Fibroblast of lung (primary cell): ENCODE measurements around the gene SEMA5B. TPM values are rescaled to one million over a fixed set of nuclear protein-coding genes. Genes with fewer than 3 reads are reported as not detected.

Experiments
- DNase-seq, 2 donors: peaks; one replicate each; pipeline versions ENCODE4 v3.0.0 to v3.0.0-alpha.2; 2010; ENCODE audit warnings: low read depth in 2 of 2
- H2AFZ ChIP-seq: 2 replicates; pipeline ENCODE4 v1.5.1; 2012; ENCODE audit warnings: low read length, control low read depth, inconsistent platforms
- H3K27ac ChIP-seq: 2 replicates; pipeline ENCODE4 v1.5.1; 2011; ENCODE audit warnings: low read length, control low read depth; ENCODE audit not compliant: insufficient read depth
- H3K27me3 ChIP-seq: 2 replicates; pipeline ENCODE4 v1.5.1; 2011; ENCODE audit warnings: mild to moderate bottlenecking, low read length; ENCODE audit not compliant: control insufficient read depth, insufficient read depth
- H3K36me3 ChIP-seq: 2 replicates; pipeline ENCODE4 v1.5.1; 2011; ENCODE audit warnings: low read length; ENCODE audit not compliant: control insufficient read depth, insufficient read depth
- H3K4me1 ChIP-seq: 2 replicates; pipeline ENCODE4 v1.5.1; 2011; ENCODE audit warnings: low read length; ENCODE audit not compliant: control insufficient read depth, insufficient read depth; ENCODE audit errors: extremely low read depth
- H3K4me2 ChIP-seq: 2 replicates; pipeline ENCODE4 v1.5.1; 2011; ENCODE audit warnings: low read length, control low read depth; ENCODE audit not compliant: insufficient read depth; ENCODE audit errors: extremely low read depth
- H3K4me3 ChIP-seq, 4 experiments: fragments of 200-600 bp in 1 of 4; sonication (generic) in 1 of 4; replicated peaks in 1 of 4; 2 replicates each; pipeline ENCODE4 v1.5.1; 2011 to 2016; ENCODE audit warnings: low read length in 4 of 4, low read depth in 3 of 4, mild to moderate bottlenecking in 3 of 4, control low read depth in 2 of 4, inconsistent platforms in 1 of 4, mixed read lengths in 1 of 4; ENCODE audit not compliant: insufficient read depth in 1 of 4; ENCODE audit errors: control extremely low read depth in 1 of 4
- H3K79me2 ChIP-seq: 2 replicates; pipeline ENCODE4 v1.5.1; 2012; ENCODE audit warnings: mild to moderate bottlenecking, low read length, inconsistent platforms; ENCODE audit not compliant: control insufficient read depth, insufficient read depth
- H3K9ac ChIP-seq: 2 replicates; pipeline ENCODE4 v1.5.1; 2011; ENCODE audit warnings: mild to moderate bottlenecking, low read length, control low read depth; ENCODE audit not compliant: insufficient read depth
- H3K9me3 ChIP-seq: 2 replicates; pipeline ENCODE4 v1.5.1; 2012; ENCODE audit warnings: low read depth, low read length; ENCODE audit not compliant: control insufficient read depth, insufficient read depth
- H4K20me1 ChIP-seq: 2 replicates; pipeline ENCODE4 v1.5.1; 2011; ENCODE audit warnings: low read length; ENCODE audit not compliant: control insufficient read depth, insufficient read depth; ENCODE audit errors: extremely low read depth
- EZH2 ChIP-seq: IDR thresholded peaks from 2 replicates; pipeline ENCODE4 v1.5.1; 2012; ENCODE audit warnings: low read length, control low read depth, mild to moderate bottlenecking; ENCODE audit errors: missing control alignments
- polyA plus RNA-seq, 2 donors: library from polyadenylated mRNA; depleted of rRNA in 1 of 2; stranded (reverse) in 1 of 2; unstranded in 1 of 2; fragments of >200 nt; gene quantifications; 2 replicates each; pipeline ENCODE4 v1.2.1, GENCODE V29; 2011 to 2012; ENCODE audit warnings: missing spikeins in 1 of 2
- total RNA-seq: library from RNA; depleted of rRNA; stranded (reverse); fragments of >200 nt; gene quantifications from 2 replicates; pipeline ENCODE4 v1.2.1, GENCODE V29; 2014
- TF ChIP-seq, protein P1 (sequence below), 2 donors: IDR thresholded peaks in 1 of 2; conservative IDR thresholded peaks in 1 of 2; 1 replicate in 1 of 2; 2 replicates in 1 of 2; pipeline ENCODE4 v1.5.1; 2011 to 2012; ENCODE audit warnings: low read length in 2 of 2, control low read depth in 1 of 2, inconsistent platforms in 1 of 2, low read depth in 1 of 2, mild to moderate bottlenecking in 1 of 2

SEMA5B gene
- total and polyA plus RNA-seq, 2 donors (not counting 1 experiment from before 2014, with no cell fraction given) = not detected

DNA sequence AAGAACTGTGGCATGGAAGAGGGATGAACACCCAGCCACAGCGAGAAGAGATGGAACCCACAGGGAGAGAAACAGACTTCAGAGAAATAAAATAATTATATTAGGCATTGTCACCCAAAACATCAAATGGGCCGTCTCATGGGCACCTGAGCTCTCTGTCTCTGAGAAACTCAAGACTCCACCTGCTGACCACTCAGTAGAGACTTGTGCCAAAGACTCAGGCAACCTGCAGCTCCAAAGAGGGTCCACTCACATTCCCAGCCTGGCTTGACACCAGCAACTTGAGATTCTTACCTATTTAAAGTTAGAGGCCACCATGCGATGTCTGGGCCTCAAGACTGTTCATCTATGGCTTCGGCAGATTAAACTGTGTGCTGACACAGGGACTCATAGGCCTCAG lies 12.0 kb downstream of the SEMA5B start:
- no peak overlapping the region for H3K4me3 ChIP-seq
- no peak overlapping the region for H3K27ac ChIP-seq
- no peaks in the 10 kb centered on the region for H3K4me1 ChIP-seq
- no peak overlapping the region for H3K9ac ChIP-seq
- H2AFZ ChIP-seq = no peak overlapping the region
- no peak for TF ChIP-seq EZH2
- TF ChIP-seq, protein P1, sequence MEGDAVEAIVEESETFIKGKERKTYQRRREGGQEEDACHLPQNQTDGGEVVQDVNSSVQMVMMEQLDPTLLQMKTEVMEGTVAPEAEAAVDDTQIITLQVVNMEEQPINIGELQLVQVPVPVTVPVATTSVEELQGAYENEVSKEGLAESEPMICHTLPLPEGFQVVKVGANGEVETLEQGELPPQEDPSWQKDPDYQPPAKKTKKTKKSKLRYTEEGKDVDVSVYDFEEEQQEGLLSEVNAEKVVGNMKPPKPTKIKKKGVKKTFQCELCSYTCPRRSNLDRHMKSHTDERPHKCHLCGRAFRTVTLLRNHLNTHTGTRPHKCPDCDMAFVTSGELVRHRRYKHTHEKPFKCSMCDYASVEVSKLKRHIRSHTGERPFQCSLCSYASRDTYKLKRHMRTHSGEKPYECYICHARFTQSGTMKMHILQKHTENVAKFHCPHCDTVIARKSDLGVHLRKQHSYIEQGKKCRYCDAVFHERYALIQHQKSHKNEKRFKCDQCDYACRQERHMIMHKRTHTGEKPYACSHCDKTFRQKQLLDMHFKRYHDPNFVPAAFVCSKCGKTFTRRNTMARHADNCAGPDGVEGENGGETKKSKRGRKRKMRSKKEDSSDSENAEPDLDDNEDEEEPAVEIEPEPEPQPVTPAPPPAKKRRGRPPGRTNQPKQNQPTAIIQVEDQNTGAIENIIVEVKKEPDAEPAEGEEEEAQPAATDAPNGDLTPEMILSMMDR (conservative IDR thresholded peaks at IDR 0.05 in 1 of 2, IDR thresholded peaks at IDR 0.05 in 1 of 2; ENCODE audit: low read depth in 1 of 2, low read length in 2 of 2) = no peak
- peaks cover 22% of the 10 kb centered on the region for H3K27me3 ChIP-seq
- no peak for DNase-seq
- H4K20me1 ChIP-seq = no peaks in the 10 kb centered on the region
- H3K4me2 ChIP-seq = no peak overlapping the region
- H3K36me3 ChIP-seq = no peaks in the 10 kb centered on the region
- H3K9me3 ChIP-seq = no peaks in the 10 kb centered on the region
- H3K79me2 ChIP-seq = no peaks in the 10 kb centered on the region

DNA sequence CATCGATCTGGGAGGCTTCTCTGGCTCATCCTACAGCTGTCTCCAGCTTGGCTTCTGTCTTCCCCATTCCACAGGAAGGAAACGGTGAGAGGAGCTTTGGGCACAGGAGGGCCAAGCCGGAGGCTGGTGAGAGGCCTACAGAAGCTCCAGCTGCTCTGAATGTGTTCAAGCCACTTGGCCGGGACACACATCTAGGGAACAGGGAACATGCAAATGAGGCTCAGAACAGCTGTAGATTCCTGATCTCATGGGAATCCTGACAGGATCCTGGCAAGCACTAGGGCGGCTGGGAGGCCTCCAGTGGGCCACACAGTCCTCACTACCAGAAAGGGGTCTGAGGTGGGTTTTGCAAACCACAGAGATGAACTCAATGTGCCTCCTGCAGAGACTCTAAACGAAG lies 13.7 kb downstream of the SEMA5B start:
- peaks cover 28% of the 10 kb centered on the region for H3K27me3 ChIP-seq
- TF ChIP-seq, protein P1 (conservative IDR thresholded peaks at IDR 0.05 in 1 of 2, IDR thresholded peaks at IDR 0.05 in 1 of 2; ENCODE audit: low read depth in 1 of 2, low read length in 2 of 2) = no peak
- no peak for TF ChIP-seq EZH2
- no peak for DNase-seq

DNA sequence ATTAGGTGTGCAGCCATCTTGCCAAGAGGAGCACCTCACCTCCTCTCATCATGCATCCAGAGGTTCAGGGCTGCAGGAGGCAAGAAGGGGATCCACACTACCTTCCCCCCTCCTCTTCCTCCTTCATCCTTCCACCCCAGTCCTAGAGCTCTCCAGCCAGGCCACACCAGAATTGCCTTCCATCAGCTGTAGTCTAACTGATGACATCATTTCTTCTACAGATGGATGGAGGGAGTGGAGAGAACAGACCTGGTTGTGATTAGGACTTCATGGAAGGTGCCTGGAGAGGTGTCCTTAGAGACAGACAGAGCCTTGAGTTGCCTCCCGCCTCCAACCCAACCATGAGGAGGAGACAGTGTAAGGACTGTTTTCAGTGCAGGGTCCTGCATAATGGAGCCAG lies 14.9 kb downstream of the SEMA5B start:
- H3K9me3 ChIP-seq = no peaks in the 10 kb centered on the region
- DNase-seq = no peak
- no peak for TF ChIP-seq EZH2
- TF ChIP-seq, protein P1 (conservative IDR thresholded peaks at IDR 0.05 in 1 of 2, IDR thresholded peaks at IDR 0.05 in 1 of 2; ENCODE audit: low read depth in 1 of 2, low read length in 2 of 2) = no peak
- H3K27me3 ChIP-seq = peaks cover 26% of the 10 kb centered on the region
- no peak overlapping the region for H3K4me2 ChIP-seq
- no peaks in the 10 kb centered on the region for H3K36me3 ChIP-seq
- no peaks in the 10 kb centered on the region for H3K4me1 ChIP-seq
- H2AFZ ChIP-seq = no peak overlapping the region
- H4K20me1 ChIP-seq = no peaks in the 10 kb centered on the region
- H3K9ac ChIP-seq = no peak overlapping the region
- no peaks in the 10 kb centered on the region for H3K79me2 ChIP-seq
- no peak overlapping the region for H3K27ac ChIP-seq
- H3K4me3 ChIP-seq = no peak overlapping the region

More for the DNA sequence above, 13.7 kb downstream of the SEMA5B start:
- no peak overlapping the region for H3K27ac ChIP-seq
- H3K79me2 ChIP-seq = no peaks in the 10 kb centered on the region
- no peaks in the 10 kb centered on the region for H3K9me3 ChIP-seq
- H3K36me3 ChIP-seq = no peaks in the 10 kb centered on the region
- no peak overlapping the region for H3K4me2 ChIP-seq
- H3K4me1 ChIP-seq = no peaks in the 10 kb centered on the region
- H3K9ac ChIP-seq = no peak overlapping the region
- H2AFZ ChIP-seq = no peak overlapping the region
- no peaks in the 10 kb centered on the region for H4K20me1 ChIP-seq
- no peak overlapping the region for H3K4me3 ChIP-seq
